HG03571 (cell line): Measurements from ENCODE around the gene TRIM32.

Experiments used
- ATAC-seq: cut with Tn5 transposase; IDR thresholded peaks from one replicate; pipeline ENCODE4 v1.9.1; 2021; ENCODE audit not compliant: unreplicated experiment

Gene TRIM32, protein sequence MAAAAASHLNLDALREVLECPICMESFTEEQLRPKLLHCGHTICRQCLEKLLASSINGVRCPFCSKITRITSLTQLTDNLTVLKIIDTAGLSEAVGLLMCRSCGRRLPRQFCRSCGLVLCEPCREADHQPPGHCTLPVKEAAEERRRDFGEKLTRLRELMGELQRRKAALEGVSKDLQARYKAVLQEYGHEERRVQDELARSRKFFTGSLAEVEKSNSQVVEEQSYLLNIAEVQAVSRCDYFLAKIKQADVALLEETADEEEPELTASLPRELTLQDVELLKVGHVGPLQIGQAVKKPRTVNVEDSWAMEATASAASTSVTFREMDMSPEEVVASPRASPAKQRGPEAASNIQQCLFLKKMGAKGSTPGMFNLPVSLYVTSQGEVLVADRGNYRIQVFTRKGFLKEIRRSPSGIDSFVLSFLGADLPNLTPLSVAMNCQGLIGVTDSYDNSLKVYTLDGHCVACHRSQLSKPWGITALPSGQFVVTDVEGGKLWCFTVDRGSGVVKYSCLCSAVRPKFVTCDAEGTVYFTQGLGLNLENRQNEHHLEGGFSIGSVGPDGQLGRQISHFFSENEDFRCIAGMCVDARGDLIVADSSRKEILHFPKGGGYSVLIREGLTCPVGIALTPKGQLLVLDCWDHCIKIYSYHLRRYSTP

DNA sequence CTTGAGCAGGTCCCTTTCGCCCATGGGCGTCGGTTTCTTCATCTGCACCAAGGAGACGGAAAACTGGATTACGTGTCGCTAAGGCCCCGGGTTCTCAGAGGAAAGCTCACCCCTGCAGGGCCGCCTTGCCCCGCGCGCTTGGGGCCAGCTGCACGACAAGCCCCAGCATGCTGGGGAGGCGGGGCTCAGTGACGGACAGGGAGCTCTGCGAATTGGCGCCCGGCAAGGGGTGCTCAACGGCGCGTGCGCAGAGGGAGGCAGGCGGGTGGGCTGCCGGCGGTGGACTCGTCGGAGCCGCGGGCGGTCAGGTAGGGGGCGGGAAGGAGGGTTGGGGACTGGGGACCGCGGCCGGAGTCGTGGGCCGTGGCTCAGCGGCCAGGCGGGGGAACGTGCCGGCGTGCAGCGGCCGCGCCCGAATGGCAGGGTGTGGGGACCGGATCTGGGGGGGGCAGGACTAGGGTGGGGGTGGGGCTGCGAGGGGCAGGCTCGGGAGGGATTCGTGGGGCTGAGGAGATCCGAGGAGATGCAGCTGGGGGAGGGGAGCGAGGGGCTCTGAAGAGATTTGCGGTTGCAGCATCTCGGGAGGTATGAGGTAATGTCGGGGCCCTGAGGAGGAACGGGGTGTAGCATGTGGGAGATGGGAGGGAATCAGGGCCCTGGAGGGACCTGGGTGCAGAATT lies at the start of gene TRIM32:
TSS of gene TRIM32 (plus strand) at position 232 of the 680 bp plus-strand sequence. CDS start 10,438 bp downstream, outside the sequence.
- peak; percentile 99 for ATAC-seq

DNA sequence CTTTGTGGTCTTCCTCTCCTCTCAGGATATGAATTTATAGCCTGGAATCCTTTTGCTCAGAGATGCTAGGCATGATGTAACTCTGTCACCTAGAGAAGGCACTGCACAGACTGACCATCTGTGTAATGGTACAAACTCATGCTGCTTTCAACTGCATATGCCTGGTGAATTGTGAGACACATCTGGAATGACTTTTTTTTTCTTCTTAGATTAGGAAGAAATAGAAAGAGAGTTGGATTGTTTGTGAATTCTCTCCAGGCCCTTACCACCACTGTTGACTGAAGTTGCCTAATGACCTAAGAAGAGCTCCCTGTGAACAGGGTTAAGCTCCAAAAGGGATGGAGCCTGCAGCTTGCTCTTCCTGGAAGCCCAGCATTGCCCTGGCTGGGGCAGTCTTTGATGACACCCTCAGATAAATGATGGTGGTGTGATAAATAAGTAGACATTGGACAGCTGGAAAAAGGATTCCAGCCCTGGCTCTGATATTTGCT lies 47.8 kb upstream of the TRIM32 start:
- no peak for ATAC-seq

DNA sequence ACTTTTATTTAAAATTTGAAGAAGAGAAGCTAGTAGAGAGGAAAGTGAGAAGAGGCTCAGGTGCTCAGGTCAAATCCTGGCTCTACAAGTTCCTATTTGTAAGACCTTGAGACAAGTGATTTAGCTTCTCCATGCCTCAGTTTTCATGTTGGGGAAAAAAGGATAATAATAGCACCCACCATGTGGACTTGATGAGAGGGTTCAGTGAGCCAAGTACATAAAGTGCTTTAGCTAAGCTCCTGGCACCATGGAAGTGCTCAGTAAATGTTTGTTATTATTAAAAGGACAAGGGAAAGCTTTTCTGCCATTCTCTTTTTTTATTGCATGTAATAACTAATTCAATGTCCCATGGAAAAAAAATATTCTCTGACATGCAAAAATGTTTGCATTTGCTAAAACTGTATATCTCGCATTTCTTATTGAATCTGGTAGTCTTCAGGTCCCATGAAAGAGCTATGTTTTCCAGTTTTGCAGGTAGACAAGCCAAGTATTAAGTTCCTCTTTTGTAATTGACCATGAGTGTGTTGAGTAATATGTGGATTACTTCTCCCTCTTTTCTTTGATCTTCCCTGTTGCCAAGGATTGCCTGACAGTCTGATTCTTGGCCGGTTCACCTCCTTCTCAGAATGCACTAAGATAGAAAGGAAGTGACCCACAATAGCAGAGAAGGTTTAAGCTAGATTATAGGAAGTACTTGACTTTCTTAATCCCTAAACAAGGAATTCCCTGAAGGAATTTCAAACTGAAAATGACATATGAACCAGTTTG lies 45.6 kb upstream of the TRIM32 start:
- no peak for ATAC-seq

DNA sequence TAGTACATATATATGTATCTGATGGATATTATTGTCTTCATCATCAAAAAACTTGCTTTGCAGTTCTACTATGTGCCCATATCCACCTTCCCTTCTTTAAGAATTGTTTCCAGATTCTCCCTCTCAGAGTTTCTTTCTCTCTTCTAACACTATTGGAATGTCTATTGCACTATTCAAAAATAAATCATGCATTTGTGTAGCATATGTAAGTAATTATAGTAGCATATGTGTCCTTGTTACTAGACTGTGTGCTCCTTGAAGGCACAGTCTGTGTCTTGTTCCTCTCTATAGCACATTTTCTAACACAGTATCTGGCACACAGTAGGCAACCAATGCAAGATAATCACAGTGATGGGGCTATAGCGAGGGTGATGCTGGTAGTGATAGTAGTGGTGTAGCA lies 43.4 kb upstream of the TRIM32 start:
- ATAC-seq: no peak

DNA sequence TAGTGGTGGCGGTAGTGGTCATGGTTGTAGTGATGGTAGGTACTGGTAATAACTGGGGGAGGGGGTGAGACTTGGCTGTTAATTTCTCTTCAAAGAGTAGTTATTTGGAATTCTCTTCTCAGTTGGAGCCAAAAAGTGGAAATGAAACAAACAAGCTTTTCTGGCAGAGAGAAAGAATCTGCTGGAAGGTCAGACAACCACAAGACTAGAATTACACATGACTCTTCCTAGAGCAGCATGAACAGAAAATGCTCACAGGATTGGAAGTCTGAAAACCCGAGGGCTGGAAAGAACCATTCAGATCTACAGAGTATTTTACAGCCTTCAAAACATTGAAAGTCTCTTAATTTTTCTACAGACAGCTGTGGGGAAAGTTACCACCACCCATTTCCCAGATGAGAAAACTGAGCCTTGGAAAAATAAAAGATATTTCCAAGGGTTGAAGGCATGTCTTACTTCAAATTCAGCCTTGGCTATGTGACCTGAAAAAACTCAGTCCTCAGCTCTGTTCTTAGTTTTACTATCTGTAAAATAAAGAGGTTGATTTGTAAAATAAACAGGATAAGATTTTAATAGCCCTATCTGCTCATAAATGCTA lies 42.9 kb upstream of the TRIM32 start:
- no peak for ATAC-seq

DNA sequence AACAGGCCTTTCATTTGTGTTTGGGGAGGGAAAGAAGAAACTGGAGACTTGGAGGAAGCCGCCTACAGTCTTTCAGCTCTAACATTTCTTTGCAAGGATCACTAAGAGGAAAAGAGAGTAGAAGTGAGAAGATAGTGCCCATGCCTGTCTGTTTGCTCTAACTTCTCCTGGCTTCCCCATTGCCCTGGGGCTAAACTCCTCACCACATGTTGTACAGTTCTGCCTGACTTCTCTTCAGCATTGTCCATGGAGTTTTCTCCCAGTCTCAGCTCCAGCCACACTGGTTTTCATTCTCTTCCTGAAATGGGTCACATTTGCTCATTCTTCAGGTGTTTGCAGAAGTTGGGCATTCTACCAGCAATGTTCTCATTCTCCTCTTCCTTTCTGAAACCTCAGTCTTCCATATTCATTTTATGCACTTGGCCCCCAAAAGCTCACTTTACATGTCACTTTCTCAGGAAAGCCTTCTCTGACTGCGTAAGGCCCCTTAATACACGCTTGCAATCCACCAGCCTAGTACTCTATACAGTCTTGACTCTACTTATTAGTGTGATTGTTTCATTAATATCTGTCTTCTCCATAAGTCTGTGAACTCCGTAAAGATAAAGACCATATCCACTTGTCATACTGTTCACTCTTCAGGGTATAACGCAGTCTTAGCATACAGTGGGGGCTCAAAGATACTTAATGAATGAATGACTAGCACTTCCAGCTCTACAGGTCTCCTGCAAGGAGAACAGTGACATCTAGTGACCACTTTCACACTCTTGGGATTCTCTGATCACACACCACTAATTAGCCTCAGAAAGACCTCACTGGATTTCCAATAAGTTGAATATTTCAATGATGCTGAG lies 40.2 kb upstream of the TRIM32 start:
- ATAC-seq: no peak

DNA sequence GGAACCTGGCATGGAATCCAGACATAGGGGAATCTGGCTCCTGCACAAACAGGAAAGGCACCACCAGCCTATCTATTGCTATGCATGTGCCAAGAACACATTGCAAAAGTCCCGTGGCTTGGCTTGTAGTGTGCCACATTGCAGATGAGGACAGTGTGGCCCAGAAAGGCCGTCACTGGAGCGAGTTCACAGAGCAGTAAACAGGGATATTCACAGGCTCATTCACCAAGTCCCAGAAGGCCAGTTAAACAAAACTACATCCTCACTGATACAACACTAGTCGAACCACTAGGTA lies 39.6 kb upstream of the TRIM32 start:
- no peak for ATAC-seq

DNA sequence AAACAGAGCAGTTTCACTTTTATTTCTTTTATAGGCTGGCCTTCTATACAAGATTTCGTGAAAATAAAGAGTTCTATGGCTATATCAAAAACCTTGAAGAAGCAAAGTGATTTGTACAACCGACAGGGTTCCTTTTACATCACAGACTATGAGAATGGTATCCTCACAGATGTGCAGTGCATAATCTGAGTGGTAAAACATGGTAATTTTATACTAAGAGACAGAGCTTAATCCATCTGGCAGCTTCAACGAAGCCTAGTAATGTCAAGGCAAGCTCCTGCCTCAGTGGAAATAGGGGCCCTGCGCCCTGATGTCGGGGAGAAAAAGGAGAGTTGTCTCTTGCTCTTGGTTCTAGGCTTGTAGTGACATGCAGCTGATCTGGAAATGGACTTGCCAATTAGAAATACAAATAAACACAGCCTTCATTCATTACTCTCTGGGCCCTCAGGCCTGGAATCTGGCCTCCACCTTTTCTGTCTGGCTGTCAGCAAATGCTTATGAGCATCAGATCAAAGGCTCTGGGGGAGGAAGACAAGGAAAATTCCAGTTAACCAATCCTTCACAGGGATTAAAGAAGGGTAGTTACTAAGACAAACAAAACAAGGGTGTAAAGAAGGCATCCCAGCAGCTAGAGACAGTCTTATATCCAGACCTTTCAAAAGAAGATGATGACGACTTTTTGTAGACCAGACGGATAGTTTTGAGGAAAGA lies 33.6 kb upstream of the TRIM32 start:
- no peak for ATAC-seq

DNA sequence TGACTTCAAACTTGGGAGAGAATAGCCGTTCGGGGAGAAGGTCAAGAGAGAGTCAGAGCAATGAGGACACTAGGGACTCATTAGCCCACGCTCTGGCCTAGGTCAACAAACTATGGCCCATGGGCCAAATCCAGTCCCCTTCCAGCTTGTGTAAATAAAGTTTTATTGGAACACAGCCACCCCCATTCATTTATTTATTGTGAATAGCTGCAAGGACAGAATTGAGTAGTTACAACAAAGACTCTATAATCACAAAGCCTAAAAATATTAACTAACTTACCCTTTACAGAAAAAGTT lies 33.1 kb upstream of the TRIM32 start:
- no peak for ATAC-seq

DNA sequence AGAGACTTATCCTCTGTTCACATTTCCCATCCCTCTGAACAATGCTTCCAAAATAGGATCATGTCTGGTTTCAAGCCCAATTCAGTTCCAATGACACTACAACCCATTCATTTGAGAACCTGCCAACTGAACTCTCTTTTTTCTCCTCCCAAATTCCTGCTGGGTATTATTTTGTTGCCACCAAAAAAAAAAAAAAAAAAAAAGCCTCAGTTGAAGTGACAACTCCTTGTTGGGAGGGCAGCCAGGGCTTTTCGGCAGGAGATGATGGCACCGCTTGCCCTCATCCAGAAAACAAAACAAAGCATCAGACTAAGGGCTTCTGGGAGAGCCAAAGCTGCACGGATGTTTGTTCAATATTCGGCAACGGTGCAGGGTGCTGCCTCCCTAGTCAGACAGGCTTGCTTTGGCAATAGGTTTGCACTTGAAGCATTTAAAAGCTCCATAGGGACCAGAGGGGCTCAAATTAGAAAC lies 30.6 kb upstream of the TRIM32 start:
- ATAC-seq: no peak

DNA sequence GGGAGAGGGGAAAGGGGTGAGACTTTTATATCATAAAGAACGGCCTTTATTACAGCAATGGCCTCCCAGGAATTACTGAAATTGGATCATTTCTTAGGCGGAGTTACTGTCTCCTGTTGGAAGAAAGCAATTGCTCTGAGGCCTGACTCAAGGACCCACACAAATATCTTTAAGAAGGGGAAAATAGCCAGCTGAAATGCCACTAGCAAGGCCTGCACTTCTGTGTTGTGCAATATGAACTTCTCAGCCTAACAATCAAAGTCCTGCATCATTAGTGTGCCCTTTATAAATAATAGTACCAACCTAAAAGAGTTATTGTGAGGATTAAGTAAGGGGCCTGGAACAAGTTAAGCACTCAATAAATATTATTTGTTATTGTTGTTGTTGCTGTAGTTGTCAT lies 30.1 kb upstream of the TRIM32 start:
- ATAC-seq: no peak

DNA sequence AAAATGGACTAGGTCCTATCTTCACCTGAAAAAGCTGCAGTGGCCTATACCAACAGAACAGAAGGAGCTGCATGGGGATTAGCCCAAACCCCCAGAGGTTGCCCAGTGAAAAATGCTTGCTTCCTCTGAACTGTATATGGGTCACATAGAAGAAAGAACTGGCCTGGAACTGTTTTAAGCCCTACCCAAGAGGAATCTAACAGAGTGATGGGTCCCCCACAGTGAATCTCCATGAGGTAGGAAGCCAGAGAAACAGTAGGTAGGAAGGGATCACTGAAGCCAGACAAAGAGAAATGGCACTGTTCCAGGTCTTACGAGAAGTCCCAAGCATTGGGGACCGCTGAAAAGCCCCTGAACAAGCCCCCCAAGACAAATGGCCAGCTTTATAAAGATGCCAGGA lies 28.8 kb upstream of the TRIM32 start:
- ATAC-seq: no peak

DNA sequence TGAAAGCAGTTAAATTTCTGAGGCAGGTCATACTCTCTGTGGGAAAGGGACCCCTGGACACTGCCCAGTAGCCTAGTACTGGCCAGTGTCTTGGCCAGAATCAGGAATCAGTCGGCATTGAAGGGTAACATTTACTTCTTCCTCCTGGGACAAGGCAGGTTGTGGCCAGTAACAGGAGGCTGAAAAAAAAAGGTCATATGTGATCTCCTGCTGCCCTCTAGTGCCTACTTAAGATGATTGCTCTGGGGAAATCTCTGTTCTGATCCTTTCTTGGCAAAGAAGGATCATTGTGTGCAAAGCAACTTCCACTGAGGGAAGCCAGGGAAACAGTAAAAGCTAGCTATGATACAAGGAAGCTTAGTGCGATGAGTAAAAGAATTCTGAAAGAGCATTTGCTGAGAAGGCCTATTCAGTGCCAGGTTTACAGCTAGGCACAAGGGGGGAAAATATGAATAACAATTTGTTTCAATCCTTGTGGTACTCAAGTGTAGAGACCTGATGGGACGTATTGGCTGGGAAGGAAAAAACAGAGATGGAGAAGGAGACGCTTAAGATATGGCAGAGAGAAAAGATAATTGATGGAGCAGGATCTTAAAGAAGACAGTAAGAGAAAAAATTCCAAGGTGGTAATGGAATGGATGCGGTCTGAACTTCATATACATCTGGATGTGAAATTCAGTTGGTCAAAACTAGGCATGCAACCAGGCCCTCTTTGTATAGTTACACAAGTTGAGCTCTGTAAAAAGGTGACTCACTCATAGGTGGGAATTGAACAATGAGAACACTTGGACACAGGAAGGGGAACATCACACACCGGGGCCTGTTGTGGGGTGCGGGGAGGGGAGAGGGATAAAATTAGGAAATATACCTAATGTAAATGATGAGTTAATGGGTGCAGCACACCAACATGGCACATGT lies 25.8 kb upstream of the TRIM32 start:
- peak; percentile 84 for ATAC-seq

DNA sequence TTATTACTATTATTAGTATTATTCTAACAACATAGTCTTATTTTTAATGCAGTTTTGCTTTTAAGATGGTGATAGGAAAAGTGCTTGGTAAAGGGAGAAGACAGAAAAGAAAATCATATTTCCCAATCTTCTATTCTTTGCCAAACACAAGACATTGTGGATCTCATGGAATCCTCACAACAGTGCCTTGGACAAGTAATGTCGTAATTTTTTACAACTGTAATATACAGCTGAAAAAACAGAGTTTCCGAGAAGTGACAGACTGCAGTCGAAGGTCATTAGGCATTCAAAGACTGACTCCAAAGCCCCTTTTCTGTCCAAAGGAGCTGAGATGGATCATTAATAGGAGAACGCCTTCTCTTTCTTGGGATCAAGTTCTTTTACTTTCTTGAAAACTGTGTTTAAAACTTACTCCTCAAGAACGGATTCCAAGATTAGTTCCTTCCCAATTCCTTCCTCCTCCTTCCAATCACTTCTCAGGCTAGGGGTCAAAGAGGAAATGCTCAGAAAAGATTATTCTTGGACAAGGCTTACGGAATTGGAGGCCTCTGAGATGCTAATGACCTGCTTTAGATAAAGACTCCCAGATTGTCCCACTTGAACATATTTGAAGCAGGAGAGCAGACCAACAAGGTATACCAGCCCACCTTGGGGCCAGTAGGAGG lies 24.3 kb upstream of the TRIM32 start:
- no peak for ATAC-seq

DNA sequence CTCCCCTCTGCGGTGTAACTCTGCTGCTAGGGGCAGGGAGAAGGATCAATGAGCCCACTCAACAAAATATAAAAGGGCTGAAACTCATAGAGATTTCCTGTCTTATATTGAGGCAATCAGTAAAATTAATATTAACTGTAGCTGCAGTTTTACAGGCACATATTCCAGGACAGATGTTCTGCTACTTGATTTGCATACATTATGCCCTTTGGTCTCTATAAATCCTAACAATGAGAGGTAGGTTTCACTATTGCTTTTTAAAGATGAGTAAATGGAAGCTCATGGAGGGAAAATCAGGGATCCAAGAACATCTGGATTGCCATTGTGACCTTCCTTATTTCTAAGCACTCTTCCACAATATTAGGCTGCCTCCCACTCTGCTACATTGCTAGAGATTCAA lies 23.5 kb upstream of the TRIM32 start:
- no peak for ATAC-seq

DNA sequence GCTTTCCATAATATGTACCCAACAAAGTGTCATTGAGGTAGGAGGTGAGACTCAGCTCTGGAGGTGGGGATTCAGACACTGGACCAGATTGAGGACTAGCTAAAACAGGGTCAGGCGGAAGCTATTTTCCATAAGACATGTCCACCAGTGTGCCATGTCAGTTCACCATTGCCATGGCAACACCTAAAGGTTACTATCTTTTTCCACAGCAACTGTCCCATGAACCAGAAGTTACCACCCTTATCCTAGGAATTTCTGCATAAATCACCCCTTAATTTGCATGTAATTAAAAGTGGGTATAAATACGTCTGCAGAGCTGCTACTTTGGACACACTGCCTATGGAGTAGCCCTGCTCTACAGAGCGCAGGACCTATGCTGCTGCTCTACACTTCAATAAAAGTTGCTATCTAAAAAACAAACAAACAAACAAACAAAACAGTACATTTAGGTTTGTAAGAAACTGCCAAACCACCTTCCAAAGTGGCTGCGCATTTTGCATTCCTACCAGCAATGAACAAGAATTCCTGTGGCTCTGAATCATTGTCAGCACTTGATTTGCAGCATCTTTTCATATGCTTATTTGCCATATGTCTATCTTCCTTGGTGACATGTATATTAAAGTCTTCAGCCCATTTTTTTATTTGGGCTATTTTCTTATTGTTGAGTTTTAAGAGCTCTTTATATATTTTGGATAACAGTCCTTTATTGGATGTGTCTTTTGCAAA lies 18.0 kb upstream of the TRIM32 start:
- no peak for ATAC-seq

DNA sequence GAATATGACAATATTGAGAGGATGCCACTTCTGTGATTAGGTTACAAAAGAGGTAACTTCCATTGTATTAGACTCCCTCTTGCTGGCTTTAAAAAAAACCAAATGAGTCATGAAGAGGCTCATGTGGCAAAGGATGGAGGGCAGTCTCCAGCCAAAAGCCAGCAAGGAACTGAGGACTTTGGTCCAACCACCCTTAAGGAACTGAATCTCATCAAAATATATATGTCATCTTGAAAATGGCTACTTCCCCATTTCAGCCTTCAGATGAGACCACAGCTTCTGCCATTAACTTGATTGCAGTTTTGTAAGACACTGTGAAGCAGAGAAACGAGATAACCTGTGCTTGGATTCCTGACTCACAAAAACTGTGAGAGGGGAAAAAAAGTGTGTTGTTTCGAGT lies 15.5 kb upstream of the TRIM32 start:
- no peak for ATAC-seq
